ENCODE measurements around the gene YBX3. TPM values are rescaled to one million over a fixed set of nuclear protein-coding genes. Genes with fewer than 3 reads are reported as not detected.

Gene YBX3
- total RNA-seq, 1 donor from 2014 or later, result 198 TPM

Other genes with a start within 250 kb of the YBX3 start
- gene EIF2S3B, start 217.4 kb downstream of the YBX3 start, total RNA-seq, result 0.20 and 0.39 TPM in 2 replicates
- 79.4 and 85.1 TPM in 2 replicates for gene MAGOHB, start 109.7 kb downstream of the YBX3 start, total RNA-seq
- 0.34 TPM in 1 of 2 replicates, not detected in the other for gene STYK1, start 49.3 kb downstream of the YBX3 start, total RNA-seq
- not detected in 2 replicates for gene TAS2R7, start 79.3 kb upstream of the YBX3 start, total RNA-seq
- gene TAS2R8, start 84.0 kb upstream of the YBX3 start, total RNA-seq, result not detected in 2 replicates
- gene TAS2R9, start 86.8 kb upstream of the YBX3 start, total RNA-seq, result not detected in 2 replicates
- not detected in 2 replicates for gene TAS2R10, start 103.0 kb upstream of the YBX3 start, total RNA-seq
- 1.9 and 3.6 TPM in 2 replicates for gene PRR4, start 126.2 kb upstream of the YBX3 start, total RNA-seq
- 18.4 and 19.6 TPM in 2 replicates for gene PRH1, start 160.9 kb upstream of the YBX3 start, total RNA-seq
- 0.96 TPM in 2 replicates for gene TAS2R13, start 186.2 kb upstream of the YBX3 start, total RNA-seq
- gene PRH2, start 205.9 kb upstream of the YBX3 start, total RNA-seq, result not detected in 2 replicates
- 2.8 and 2.9 TPM in 2 replicates for gene TAS2R14, start 215.9 kb upstream of the YBX3 start, total RNA-seq

Data from activated T-helper 1 cell treated with anti-CD3 and anti-CD28 coated beads, Interleukin-12 subunit alpha, Interleukin-12 subunit beta, Interleukin-2, Interleukin-4 antibody, amounts not matched to agents 30 ng/mL and 10 ng/mL and 1 ng/mL, durations not matched to agents 14 hours and 24 hours and 36 hours (primary cell).